GM18951 (cell line): ENCODE measurements around the gene PHLDA3.

Source experiments
- POLR2A ChIP-seq: IDR thresholded peaks from 4 replicates; pipeline ENCODE4 v1.6.1; 2011; ENCODE audit warnings: mild to moderate bottlenecking; ENCODE audit not compliant: insufficient read length, insufficient read depth; ENCODE audit errors: extremely low read depth
- in situ Hi-C: fragments of 300-500 bp; cut with MboI; formaldehyde crosslinking; loops from one replicate; pipeline ENCODE4 v1.12.0; 2022; ENCODE audit warnings: low sequenced_read_pairs, mixed read lengths, inconsistent platforms; ENCODE audit not compliant: unreplicated experiment

The PHLDA3 gene

DNA sequence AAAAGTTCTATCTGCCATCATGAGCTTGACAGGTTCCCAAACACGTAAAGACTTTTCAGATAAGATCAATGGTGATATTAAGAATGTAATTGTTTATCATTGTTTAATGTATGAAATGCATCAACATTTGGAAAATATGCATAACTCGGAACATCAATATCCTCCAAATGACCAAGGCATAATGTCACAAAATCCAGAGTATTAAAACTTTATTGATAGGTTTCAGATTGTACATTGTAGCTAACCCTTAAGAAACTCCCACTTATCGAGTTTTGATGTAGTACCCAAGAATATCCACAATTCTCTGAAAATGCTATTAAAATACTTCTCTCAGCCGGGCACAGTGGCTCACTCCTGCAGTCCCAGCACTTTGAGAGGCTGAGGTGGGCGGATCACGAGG is 35.4 kb downstream of the PHLDA3 start:
- in situ Hi-C loops = no loop called here
- TF ChIP-seq POLR2A = no peak

DNA sequence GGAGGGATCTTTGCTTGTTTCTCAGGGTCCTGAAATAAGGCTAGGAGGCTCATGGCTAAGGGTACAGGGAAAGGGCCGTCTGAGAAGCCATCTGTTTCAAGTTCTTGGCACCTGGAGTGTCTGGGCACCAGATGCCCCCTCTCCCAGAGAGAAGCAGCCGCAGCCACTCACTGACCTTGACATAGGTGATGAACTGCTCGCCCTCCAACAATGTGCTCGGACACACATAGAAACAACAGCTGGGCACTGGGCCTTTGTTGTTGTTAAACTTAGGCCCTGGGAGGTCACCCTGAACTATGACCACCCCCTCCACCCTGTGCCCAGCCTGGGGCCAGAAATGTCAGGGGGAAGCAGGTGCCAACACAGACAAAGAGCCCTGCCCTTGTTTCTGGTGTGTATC is 38.2 kb downstream of the PHLDA3 start:
- TF ChIP-seq POLR2A = no peak
- in situ Hi-C loops = no loop called here

DNA sequence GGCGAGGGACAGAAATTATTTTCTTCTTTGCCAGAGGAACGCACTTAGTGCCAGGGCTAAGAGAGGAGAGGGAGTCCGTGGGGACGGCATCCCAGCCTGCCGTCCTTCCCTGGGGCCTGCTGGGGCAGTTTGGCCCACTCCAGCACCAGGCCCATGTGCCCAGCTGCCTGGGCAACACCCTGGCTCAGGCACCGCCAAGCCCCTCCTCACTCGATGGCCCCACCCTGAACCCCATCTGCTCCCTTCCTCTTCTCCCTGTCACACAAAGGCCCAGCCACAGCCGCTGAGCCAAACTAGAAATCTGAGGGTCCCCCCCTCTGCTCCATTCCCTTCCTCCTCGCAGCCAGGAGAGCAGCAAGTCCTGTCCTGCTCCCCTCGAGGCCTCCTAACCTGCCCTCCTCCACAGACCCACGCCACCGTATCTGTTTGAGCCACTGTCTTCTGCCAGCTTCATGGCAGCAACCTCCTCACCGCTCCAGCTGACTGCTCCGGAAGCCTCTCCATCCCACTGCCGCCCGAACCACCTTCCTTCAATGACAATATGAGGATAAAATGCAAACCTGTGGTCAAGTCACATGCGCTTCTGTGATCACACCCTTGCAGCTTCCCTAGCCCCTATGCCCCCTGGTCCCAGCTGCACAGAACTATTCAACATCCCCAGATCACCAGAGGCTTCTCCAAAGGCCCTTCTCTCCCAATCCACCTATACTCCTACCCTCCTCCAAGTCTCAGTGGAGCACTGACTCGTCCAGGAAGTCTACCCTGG is 39.1 kb downstream of the PHLDA3 start:
- TF ChIP-seq POLR2A = no peak
- in situ Hi-C loops = no loop called here

DNA sequence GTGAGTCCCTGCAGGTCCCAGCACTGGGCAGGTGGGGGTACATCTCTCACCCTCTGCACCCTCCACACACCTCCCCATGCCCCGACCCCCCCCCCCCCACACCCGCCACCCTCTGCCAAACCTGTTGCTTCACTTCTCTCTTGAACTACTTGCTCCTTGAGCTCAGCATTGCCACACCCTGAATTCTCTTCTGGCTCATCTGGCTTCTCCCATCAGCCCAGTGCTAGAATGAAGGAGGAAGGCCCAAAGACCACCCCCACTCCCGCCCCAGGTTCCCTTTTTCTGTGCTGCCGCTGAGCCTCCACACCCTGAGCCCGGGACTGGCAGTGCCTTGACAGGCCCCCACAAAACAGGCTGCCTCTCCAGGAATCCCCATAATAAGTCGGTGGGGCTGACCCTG is 41.0 kb downstream of the PHLDA3 start:
- no peak for TF ChIP-seq POLR2A
- in situ Hi-C loops = no loop called here

DNA sequence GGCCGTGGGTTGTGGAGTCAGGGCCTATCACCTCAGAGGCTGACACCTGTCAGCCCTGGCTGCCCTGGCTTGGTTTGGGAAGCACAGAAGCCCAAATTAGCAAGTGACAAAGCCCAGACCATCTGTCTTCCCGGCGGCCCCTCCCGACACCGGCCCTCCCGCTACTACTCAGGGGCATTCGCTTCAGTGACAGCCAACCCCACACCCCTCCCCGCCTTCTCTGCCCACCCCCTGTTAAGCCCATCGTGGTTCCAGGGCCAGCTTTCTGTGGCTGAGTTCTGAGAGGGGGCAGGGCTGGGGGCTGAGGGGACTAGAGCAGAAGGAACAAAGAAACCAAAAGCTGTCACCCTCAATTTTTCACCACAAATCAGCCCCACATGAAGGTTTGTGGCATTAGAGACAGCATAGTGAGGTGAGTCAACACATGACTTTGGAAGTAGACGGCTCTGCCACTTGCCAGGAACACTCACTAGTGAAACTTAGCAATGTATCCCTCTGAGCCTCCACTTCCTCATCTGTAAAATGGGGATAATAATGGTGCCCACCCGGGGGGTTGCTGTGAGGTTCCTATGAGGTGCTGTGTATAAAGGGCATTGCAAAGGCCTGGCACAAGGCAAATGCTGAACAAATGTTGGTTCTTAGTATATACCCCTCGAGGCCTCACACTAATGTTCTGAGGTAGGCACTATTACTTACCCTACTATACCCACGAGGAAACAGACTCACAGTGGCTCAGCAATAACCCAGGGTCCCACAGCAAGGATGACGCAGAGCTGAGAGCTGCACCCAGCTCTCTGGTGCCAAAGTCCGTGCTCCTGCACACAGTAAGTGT is 42.3 kb downstream of the PHLDA3 start:
- in situ Hi-C loops = no loop called here
- TF ChIP-seq POLR2A = no peak

DNA sequence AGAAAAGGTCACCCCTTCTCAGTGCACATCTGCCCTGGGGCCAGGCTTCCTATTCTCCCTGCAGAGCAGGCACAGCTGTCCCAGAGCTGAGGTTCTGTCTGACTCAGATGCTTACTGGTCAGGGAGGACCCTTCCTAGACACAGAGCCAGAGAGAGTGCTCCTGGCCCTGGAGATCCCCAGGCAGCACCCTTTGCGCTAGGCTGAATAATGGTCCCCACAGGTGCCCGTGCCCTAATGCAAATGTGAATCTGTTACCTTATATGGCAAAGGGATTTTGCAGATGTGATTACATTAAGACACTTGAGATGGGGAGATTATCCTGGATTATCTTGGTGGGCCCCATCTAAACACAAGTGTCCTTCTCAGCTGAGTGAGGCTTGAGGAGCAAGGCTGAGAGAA is 44.8 kb downstream of the PHLDA3 start:
- in situ Hi-C loops = no loop called here
- TF ChIP-seq POLR2A = no peak

DNA sequence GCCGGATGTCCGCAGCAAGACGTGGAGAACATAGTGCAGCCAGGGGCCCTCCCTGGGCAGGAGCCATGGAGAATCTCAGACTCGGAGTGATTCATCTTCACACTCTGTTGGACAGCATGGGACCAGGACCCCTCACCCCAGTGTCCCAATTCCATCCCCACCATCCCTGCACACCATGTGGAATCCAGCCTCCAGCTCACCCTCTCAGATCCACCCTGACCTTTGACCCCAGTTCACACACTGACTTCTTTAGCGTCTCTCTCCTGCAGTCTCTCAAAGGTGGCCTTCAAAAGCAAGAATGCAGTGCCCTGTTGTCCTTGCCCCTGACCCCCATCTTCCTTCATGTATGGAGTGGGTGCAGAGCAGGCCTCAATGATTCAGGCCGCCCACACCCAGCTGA is 45.3 kb downstream of the PHLDA3 start:
- TF ChIP-seq POLR2A = no peak
- in situ Hi-C loops = no loop called here

DNA sequence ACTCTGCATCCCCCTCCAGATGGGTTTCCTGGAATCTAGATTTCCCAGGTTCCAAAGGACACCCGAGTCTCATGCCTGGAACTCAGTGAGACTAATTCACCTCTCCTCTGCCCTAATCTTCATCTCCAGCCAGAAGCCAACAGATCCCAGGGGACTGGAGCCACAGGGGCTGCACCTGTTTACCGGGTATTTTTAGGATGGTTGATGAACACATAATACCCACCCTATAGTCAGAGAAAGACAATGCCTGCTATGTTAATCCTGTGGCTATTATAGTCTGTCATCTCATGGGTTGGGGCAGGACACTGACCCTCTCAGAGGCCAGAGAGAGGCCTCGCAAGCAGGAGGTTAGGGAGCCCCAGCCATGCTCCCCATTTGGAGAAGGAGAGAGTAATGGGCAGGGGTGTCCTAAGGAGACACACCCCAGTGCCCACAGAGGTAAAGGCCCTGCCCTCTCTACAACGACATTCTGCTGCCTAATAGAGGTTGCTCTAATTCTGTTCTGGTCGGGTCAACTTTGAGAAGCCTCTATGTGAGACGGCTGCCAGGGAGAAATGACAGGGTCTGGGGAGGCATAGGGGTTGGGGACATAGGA is 46.5 kb downstream of the PHLDA3 start:
- in situ Hi-C loops = no loop called here
- TF ChIP-seq POLR2A = no peak

DNA sequence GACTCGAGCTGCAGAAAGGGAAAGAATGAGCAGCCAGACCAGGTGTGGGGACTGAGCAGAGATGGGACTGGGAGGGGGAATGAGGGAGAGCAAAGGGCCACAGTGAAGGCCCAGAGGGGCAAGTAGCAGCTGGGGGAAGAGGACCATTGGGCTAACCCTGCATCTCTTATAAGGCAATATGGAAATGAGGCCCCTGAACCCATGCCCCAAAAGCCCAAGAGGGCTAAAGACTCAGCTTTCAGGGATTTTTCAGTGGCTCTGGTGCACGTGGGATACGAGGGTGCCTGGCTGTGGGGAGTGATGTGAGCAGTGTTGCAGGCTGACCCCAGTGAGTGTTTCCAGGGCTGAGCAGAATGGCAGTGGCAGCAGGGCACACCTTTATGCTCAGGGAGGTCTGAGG is 47.0 kb downstream of the PHLDA3 start:
- no peak for TF ChIP-seq POLR2A
- in situ Hi-C loops = no loop called here

DNA sequence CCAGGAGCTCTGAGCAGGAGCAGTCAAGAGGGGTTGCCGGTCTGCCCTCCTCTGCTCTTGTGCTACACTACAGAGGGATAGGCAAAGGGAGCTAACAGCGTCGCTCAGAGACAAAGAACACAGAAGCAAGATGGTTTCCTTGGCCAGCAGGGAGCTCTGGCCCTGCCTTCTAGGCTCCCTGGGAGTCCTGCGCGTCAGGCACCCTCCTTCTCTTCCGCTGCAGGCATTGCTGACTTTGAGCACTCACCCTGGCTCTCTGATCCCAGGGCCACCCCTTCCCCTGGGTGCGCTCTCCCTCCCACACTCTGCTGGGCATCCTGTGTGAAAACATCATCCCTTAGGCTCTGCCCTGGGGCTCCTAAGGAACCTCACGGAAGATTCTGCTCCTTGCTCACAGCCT is 47.9 kb downstream of the PHLDA3 start:
- in situ Hi-C loops = no loop called here
- no peak for TF ChIP-seq POLR2A

DNA sequence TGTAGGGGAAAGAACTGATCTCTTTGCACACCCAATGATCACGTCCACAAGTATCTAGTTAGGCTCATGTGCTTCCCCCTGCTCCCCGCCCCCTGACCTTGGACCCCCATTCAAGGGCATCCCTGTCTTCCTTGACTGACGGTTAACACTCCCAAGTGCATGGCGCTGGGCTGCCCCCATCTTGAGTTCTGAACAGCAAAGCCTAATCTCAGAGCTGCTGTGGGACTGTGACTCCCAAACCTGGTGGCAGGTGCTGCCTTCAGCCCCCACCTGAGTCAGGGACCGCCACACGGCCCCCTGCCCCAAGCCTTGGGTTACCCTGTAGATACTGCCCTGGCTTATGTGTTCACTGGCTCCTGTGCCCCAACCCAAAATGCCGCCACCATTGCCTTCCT is 48.4 kb downstream of the PHLDA3 start:
- in situ Hi-C loops = no loop called here

DNA sequence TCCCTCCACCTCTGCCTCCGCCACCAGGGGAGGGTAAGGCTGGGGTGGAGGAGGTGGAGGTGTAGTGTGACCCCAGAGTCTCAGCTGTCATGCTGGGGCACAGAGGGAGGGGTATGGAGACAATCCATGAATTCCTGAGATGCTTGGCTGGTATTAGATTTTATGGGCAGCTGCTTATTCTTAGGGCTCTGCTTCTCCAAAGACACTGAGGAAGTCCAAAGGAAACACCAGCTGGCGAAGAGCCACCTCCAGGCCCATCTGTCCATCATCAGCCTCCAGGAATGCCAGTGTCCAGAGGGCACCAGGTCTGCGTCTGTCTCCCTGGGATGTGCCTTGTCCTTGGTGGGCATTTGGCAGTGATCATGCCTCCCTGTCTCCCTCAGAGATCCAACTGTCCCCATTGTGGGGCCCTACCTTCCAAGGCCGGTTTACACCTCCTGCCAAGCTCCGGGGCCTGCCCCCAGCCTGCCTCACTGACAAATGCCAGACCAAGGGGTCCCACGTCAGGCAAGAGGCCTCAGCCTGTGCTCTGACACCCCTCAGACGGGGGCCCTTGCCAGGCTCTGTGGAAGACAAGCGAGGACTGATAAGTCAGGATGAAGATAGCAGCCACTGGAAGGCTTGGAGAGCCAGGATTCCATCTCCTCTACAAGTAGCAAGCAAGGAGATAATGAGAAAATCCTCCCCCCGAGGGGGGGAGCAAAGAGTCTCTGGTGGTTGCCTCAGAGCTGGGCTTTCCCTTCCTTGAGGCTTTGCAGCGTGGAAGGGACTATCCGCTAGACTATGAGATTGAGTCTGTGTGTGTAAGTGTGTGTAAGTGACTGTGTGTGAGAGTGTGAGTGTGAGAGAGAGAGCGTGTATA is 49.0 kb downstream of the PHLDA3 start:
- in situ Hi-C loops = no loop called here
- no peak for TF ChIP-seq POLR2A

More for the DNA sequence above, 48.4 kb downstream of the PHLDA3 start:
- TF ChIP-seq POLR2A = no peak

DNA sequence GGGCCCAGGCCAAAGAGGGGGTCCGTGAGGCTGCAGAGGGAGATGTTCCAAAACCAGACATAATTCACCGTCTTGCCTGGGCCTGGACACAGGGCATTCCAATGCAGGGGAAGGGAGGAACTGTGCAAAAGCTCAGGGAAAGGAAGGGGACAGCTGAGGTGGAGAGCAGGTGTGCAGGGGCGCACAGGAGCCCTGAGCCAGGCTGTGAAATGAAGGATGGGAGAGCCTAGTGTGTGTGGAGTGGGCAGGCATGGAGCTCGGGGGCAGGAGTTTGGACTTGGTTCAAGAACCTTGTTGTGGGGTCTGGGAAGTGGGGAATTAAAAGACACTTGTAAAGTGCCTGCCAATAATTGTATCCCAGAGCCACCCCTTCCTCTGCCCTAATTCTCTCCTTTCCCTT is 49.7 kb downstream of the PHLDA3 start:
- TF ChIP-seq POLR2A = no peak
- in situ Hi-C loops = no loop called here

DNA sequence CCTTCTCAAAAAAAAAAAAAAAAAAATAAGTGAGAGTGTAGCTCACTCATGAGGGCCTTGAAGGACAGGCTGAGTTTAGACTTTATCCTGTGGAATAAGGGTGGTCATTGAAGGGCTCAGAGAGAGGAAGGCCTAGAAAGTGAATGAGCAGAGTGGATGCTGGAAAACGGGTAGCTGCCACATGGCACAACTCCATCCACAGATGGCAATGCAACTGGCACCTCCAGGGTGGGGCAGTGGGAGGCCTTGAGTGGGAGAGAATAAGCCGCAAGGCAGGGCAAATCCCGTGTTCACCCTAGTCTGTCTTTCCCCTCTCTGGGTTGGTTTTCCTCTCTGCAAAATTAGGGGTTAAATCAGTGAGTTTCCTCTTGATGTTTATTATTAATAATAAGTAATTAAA is 50.5 kb downstream of the PHLDA3 start:
- in situ Hi-C loops = no loop called here
- no peak for TF ChIP-seq POLR2A
